ENCODE results near the gene CAMK2G.
"Not testable (repeated sequence)": the region's sequence is repeated elsewhere in the genome, so short reads cannot be mapped to it uniquely, and the experiment has no call there.

CAMK2G gene

GRCh38 chr10:73836427-73836980 lies 37.9 kb downstream of the CAMK2G start:
- no peak for DNase-seq

DNA sequence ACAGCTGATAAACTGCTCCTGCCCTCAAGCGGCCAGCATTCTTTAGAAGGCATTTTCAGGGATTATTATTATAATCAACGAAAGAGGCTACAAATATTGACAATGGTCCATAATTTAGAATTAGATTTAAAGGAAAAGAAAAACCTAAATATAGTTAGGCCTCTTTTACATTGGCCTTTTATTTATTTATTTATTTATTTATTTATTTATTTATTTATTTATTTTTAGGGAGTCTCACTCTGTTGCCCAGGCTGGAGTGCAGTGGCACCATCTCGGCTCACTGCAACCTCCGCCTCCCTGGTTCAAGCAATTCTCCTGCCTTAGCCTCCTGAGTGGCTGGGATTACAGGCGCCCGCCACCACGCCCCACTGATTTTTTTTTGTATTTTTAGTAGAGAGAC lies 45.3 kb downstream of the CAMK2G start:
- not testable (repeated sequence) for DNase-seq

- DNase-seq = no peak
Measured at GRCh38 chr10:73828161-73828560, 46.2 kb downstream of the CAMK2G start.

DNA sequence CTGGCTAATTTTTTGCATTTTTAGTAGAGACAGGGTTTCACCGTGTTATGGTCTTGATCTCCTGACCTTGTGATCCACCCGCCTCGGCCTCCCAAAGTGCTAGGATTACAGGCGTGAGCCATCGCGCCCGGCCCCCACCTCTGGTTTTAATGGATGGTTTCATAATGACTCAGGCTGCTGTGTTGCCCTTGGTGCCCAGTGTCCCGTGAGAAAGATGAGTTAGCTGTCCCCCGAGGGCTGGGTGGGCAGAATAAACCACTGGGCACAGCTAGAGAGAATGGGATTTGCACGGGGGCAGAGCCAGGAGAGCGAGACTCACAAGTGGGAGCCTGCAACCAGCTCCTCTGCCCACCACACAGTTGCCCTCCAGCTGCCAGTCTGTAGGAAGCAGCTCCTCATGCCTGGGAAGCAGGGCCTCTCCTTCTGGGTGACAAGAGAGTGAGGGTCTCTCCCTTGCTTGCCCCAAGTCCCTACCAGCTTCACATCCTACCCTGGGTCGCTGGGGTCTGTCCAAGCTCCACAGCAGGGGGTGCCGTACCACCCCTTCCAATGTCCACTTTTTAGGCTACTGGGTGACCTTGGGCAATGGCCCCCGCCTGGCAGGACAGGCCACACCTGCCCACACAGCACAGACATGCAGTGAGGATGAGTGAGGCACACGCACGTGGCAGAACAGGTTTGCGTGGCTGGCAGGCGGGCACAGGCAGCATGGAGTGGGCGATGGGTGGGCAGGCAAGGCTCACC lies 46.8 kb downstream of the CAMK2G start:
- no peak for DNase-seq

- DNase-seq = no peak
Measured at GRCh38 chr10:73824146-73824725, 50.1 kb downstream of the CAMK2G start.

- DNase-seq = no peak
Measured at GRCh38 chr10:73823391-73823790, 51.0 kb downstream of the CAMK2G start.

DNA sequence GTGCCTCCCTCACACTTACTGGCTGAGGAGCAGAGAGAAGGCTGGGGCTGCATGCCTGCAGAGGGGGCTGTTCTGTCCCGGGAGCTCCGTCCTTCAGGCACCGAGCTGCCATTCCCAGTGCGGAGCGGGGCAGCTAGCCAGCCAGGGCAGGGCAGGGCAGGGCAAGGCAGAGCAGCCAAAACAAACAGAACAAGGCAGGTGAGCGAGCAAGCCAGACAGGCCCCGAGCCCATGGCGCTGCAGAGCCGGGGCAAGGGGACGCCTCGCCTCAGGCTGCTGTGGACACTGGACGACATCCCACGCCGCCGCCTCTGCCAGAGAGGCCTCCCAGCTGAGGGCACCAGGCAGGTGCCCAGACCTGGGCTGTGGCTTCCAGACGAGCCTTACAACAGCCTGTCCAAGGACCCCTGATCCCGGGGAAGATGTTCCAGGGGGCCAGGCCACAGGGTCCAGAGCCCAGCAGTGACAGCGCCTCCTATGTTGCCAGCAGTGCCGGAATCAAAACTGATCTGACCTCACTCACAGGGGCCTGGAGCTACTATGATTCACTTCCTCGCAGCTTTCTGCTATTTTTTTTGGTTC lies 54.8 kb downstream of the CAMK2G start:
- DNase-seq = no peak

GRCh38 chr10:73819081-73819480 lies 55.3 kb downstream of the CAMK2G start:
- DNase-seq = no peak

DNA sequence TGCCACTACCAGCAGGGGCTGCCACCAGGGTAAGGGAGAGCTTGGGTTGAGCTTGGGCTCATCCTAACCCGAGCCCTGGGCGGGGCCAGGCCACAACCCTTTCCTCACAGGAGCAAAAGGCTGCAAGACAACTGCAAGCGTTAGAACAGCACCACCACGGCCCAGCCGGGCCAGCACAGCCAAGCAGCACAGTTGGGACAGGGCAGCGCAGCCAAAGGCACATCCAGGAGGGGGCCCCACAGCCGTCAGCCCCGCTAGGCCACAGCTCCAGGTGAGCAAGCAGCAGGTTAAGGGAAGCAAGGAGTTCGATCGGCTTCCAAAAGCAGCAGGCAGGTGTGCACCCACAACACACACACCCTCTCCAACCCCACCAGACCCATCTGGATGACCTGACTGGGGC lies 56.0 kb downstream of the CAMK2G start:
- no peak for DNase-seq

DNA sequence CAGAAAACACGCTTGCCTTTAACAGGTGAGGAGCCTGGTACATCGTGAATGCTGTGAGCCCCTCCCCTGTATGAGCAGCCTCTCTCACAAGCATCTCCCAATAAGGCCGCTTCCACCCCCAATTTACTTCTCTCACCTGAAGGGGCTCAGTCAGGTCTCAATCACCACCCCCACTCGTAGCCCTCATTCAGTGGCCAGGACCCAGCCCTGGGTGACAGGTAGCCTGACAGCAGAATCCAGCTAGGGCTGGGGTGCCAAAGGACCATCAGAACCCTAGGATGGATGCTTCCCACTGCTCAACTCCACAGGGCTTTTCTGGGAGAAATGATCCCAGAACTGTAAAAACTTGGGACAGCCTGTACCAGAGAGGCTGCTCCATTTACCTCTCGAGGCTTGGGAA lies 56.5 kb downstream of the CAMK2G start:
- DNase-seq = no peak

DNA sequence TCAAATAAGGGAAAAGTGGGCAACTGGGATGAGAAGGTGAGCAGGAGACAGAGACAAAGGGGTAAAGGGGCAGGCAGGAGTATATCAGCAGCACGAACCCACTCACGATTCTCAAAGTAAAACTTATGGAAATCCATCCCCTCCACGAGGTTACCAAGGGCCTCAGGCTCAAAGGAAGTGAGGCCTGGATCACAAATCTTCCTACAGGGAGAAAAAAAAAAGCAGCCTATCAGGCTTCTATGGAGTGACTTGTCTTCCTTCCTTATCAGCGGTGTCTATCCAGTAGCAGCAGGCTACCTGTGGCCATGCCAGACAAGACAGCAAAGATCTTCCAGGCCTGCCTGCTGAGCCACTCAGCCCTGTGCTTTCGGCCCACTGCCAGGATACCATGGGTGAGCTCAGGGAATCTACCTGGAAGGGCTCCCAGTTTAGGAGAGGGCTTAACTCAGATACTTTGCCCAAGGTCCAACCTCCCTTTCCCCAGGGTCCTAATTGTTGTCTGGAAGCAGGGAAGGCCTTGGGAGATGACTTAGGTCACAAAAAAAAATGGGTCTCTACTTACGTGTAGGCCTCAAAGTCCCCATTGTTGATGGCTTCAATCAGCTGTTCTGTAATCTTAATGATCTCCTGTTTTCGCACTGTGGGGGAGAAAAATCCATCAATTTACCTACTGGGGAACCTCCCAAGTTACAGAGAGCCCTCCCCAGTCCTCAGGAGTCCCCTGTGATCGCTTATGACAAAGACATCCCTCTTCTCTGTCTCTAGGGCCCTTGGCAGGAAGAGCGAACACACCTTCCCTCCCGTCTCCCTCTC lies 57.2 kb downstream of the CAMK2G start:
- no peak for DNase-seq

GRCh38 chr10:73815719-73816030 lies 58.7 kb downstream of the CAMK2G start:
- DNase-seq = no peak

GRCh38 chr10:73814896-73815718 lies 59.2 kb downstream of the CAMK2G start:
- no peak for DNase-seq

- DNase-seq = no peak
Measured at GRCh38 chr10:73814276-73814895, 60.0 kb downstream of the CAMK2G start.

GRCh38 chr10:73813333-73813732 lies 61.0 kb downstream of the CAMK2G start:
- DNase-seq = no peak

DNA sequence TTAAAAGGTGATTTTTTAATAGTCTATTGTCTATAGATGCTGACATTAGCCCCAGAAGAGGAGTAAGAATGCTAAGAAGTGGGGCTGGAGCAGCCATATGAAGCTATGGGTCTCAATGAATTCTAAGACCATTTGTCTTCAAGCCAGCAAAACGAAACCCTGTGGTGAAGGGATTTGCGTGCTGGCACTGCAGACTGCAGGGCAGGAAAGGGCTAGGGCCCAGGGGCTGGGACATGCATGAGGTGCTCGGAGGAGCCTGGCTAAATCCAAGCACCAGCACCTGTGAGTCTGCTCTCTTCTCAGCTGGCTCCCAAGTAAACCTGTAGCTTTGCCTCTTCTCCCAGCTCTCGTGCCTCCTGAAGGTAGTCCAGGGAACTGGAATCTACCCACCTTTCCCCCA lies 61.7 kb downstream of the CAMK2G start:
- DNase-seq = no peak

DNA sequence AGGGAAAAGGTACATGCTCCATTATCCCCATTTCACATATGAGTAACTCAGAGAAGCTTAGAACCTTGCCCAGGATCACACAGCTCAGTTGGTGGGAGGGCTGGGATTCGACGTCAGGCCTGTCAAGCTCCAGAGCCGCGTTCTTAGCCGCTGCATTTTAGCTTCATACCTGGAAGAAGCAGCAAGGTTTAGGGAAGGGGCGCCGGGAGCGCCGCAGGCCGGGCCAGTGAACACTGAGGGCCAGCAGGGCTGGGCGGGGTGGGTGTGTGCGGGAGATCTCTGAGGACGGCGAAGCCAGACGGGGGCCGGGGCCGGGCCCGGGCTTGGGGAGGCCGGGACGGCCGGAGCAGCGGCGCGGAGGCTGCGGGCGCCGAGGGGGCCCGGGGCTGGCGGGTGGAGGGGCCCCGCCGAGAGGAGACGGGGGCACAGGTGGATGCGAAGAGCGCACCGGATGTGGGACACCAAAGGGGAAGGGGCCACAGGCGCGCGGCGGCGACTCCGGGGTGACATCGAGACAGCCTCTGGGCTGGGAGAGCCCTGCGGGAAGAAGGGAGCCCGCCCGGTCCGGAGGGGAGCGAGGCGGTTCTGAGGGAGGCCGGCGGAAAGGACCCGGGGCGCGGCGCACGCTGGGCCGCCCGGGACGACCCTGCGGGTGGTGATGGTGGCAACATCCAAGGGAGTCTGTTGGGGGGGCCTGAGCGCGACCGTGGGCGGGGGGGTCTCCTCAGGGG lies 63.5 kb downstream of the CAMK2G start:
- no peak for DNase-seq

- no peak for DNase-seq
Measured at GRCh38 chr10:73810358-73810734, 64.0 kb downstream of the CAMK2G start.

DNA sequence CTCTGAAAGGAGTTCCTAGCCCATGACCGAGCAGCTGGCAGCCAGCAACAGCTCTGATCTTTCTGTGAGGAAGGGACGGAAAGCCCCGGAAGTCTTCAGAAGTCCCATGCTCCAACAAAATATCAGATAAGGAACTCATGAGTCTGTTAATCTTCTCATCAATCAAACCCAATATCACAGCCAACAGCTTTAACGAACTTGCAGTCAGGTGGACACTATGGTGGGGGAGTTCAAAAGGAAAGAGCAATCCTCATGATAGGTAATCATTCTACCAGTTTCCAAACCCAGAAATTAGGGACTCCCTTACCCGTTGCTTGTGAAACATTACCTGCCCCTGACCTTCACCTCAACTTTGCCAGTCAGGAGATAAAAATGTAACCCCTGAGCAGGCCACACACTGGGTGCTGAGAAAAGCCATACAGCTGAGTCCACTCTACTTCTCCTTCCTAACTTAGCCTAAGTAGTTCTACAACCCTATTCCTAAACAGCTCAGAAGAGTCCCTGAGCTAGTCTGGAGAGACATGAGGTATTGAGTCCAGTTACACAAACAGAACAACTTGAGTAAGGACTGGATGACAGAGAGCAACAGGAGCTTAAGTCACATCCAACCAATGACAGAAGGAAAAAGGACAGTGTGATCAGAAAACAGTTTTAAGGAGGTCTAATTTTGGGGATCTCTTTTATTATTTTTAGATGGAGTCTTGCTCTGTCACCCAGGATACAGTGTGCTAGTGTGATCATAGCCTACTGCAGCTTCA lies 65.1 kb downstream of the CAMK2G start:
- no peak for DNase-seq

DNA sequence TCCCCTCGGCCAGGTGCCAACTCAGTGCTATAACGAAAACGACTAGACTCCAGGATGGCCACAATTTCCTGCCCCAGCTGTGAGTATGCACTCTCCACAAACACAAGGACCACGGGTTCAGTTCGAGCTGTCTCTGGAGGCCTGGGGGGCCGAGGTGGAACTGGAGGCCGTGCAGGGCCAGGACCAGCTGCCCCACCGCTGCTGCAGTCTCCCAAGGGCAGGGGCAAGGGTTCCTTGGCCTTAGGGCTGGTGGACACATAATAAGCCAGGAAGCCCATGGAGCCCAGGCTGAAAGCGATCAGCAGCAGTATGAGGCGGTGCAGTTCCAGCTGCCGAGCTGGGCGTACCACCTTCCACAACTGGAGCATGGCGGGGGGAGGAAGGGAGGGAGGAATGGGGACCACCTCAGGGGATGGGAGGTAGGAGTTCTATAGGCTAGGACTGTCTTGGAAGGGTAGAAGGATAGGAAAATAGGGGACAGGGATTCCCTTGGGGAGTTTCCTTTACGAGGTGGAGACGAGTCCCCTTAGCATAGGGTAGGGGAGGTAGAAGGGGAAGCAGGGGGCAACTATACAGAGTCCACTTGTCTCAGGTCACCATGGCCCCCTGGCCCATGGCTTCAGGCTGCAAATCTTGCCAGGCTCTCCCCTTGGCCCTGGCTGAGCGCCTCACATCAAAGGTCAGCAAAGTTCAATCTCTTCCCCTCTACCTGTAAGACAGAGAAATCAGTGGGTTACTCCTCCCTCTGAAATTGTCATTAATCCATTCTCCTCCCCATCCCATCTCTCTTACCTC lies 66.1 kb downstream of the CAMK2G start:
- DNase-seq = no peak
